HTERT RPE-1 (cell line): ENCODE results near the gene ZNF446.
"Not testable (repeated sequence)": the region's sequence is repeated elsewhere in the genome, so short reads cannot be mapped to it uniquely, and the experiment has no call there.

Experiments used
- in situ Hi-C: fragments of 300-500 bp; cut with MboI; formaldehyde crosslinking; loops from 4 replicates; pipeline ENCODE4 v1.14.3; 2020; ENCODE audit warnings: low sequenced_read_pairs

Gene ZNF446

GRCh38 chr19:58498316-58499020, 22.3 kb downstream of the ZNF446 start:
- in situ Hi-C loops = no loop called here

GRCh38 chr19:58499021-58499927, 23.1 kb downstream of the ZNF446 start:
- in situ Hi-C loops = no loop called here

- in situ Hi-C loops = no loop called here
These were observed 24.1 kb downstream of the ZNF446 start for GRCh38 chr19:58500242-58500641.

GRCh38 chr19:58507602-58508223, 31.6 kb downstream of the ZNF446 start:
- in situ Hi-C loops = not testable (repeated sequence)

GRCh38 chr19:58509731-58510083, 33.6 kb downstream of the ZNF446 start:
- in situ Hi-C loops = no loop called here

- in situ Hi-C loops = no loop called here
These were observed 34.1 kb downstream of the ZNF446 start for GRCh38 chr19:58510084-58510862.

- in situ Hi-C loops = no loop called here
These were observed 35.4 kb downstream of the ZNF446 start, which contains the start of gene SLC27A5 for GRCh38 chr19:58511353-58512208. Gene SLC27A5, minus strand, starts transcription at chr19:58511992. Its CDS starts 37 bp downstream, at chr19:58511955.

GRCh38 chr19:58513213-58513693, 37.1 kb downstream of the ZNF446 start:
- in situ Hi-C loops = no loop called here

GRCh38 chr19:58513694-58514563, 37.8 kb downstream of the ZNF446 start:
- in situ Hi-C loops = no loop called here

- in situ Hi-C loops = no loop called here
These were observed 38.4 kb downstream of the ZNF446 start for GRCh38 chr19:58514564-58515022.

GRCh38 chr19:58515259-58515658, 39.1 kb downstream of the ZNF446 start:
- in situ Hi-C loops = no loop called here

- in situ Hi-C loops = no loop called here
These were observed 40.2 kb downstream of the ZNF446 start for GRCh38 chr19:58516246-58516836.

GRCh38 chr19:58516964-58517833, 41.0 kb downstream of the ZNF446 start:
- in situ Hi-C loops = no loop called here

GRCh38 chr19:58518256-58519086, 42.3 kb downstream of the ZNF446 start:
- in situ Hi-C loops = no loop called here

- in situ Hi-C loops = no loop called here
These were observed 42.9 kb downstream of the ZNF446 start for GRCh38 chr19:58519087-58519354.

GRCh38 chr19:58519355-58520256, 43.5 kb downstream of the ZNF446 start, which contains the start of gene ZBTB45:
Gene ZBTB45, minus strand, starts transcription at chr19:58519810. Its CDS starts 2,137 bp downstream, at chr19:58517673.
- in situ Hi-C loops = no loop called here
